ENCODE measurements around the gene SBF2.

Gene SBF2

DNA sequence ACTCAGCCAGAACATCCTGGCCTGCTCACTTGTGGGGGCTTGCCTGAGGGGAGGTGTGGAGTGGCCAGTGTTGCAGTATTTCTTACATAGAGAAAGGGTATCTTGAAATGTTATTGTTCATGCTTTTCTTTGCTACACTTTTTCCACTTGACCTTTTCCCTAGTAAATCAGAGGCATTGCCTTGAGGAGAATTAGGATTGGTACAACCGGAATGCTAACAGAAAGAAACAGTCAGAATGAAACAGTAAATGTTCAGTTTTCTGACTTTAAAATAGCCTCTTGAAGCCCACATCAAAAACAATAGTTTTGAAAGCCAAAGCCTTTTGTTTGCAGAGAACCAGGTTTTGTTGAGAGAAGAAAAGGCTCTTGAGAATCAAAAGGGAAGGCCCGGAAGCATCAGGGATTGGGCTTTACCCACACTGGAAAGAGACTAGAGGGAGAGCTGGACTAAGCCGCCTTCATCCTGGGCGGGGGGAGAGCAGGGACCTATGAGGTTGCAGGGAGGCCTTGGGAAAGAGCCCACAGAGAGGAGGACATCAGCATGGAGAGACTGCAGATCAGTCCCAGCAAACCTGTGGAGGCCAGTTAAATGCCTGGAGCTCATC is 23.2 kb upstream of the SBF2 start:
- no peak for TF ChIP-seq CTCF (IDR thresholded peaks at IDR 0.05; ENCODE audit: borderline replicate concordance, insufficient read depth, low read depth, low read length)
- peak overlapping the region; percentile 5 for H3K4me3 ChIP-seq (ENCODE audit: low read depth, low read length)

- H3K4me3 ChIP-seq (ENCODE audit: low read depth, low read length), result no peak overlapping the region
- TF ChIP-seq CTCF (IDR thresholded peaks at IDR 0.05; ENCODE audit: borderline replicate concordance, insufficient read depth, low read depth, low read length), result no peak
Observed at GRCh38 chr11:10315083-10315482, 21.1 kb upstream of the SBF2 start.

DNA sequence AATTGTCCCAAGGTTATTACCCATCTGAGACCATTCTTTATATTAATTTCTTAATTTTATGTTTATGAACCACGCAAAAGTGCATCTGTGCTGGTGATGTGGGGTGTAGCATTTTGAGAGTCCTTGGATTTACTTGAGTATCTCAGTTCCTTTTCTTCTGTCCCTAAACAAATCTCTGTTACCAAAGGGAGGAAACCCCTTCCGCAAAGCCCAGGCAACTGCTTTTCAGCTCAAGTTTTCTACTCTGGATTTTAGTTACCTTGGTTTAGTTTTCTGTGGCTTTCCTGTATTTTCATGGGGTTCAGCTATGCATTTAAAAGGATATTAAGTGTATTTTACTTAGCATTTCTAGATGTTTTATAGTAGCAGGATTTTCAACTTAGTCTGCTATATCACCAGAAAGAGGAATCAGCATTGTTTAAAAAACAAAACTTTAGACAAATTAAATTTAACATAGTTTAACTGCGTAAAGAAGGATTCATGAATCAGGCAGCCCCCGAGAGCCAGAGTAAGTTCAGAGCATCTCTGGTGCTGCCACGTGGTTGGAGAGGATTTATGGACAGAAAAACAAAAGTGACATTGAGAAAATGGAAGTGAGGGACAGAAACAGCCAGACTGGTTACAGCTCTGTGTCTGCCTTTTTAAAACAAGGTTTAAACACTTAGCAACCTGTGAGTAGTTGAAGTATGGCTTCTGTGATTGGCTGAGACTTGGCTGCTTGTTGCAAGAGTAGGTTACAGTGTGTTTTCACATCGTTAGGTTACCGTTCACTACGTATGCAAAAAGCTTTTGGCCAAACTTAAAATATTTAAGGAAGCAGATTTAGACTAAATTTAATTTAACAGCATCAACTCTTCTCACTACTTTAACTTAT is 20.4 kb upstream of the SBF2 start:
- H3K4me3 ChIP-seq (ENCODE audit: low read depth, low read length), result no peak overlapping the region
- no peak for TF ChIP-seq CTCF (IDR thresholded peaks at IDR 0.05; ENCODE audit: borderline replicate concordance, insufficient read depth, low read depth, low read length)

DNA sequence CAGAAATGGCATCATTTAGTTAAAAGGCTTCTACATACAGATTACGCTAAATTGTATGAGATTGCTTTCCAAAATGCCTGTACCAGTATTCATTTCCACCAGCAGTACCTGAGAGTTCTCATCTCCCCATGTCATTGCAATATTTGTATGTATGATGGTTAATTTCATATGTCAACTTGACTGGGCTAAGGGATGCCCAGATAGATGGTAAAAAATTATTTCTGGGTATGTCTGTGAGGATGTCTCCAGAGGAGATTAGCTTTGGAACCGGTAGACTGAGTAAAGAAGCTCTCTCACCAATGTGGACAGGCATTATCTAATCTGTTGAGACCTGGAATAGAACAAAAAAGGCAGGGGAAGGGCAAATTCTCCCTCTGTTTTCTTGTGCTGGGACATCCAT is 17.8 kb upstream of the SBF2 start:
- no peak for TF ChIP-seq CTCF (IDR thresholded peaks at IDR 0.05; ENCODE audit: borderline replicate concordance, insufficient read depth, low read depth, low read length)
- no peak overlapping the region for H3K4me3 ChIP-seq (ENCODE audit: low read depth, low read length)

DNA sequence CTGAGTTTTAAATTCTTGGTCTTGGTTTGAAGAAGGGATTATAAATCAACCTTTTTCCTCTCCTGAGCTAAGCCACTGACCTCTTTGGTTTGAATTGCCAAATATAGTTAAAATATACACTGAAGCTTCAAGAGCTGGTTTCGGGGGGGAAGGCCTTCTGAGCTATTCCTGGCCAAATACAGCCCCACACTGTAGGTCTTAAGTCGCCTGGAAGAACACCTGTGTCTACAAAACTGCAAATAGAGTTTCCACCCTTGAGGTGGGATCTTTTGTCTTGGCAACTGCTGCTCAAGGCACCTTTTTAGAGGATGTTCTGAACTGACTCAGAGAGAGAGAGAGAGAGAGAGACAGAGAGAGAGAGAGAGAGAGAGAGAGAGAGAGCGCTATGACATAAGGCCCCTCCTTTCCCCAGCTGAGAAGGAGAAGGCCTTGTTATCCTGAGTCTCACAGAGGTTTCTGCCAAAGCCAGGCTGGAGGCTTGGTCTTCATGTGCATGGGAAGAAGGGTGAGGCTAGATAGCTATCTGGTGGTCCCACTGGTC is 16.4 kb upstream of the SBF2 start:
- no peak for TF ChIP-seq CTCF (IDR thresholded peaks at IDR 0.05; ENCODE audit: borderline replicate concordance, insufficient read depth, low read depth, low read length)
- H3K4me3 ChIP-seq (ENCODE audit: low read depth, low read length), result no peak overlapping the region

- no peak overlapping the region for H3K4me3 ChIP-seq (ENCODE audit: low read depth, low read length)
- TF ChIP-seq CTCF (IDR thresholded peaks at IDR 0.05; ENCODE audit: borderline replicate concordance, insufficient read depth, low read depth, low read length), result no peak
Observed at GRCh38 chr11:10309163-10310093, 15.4 kb upstream of the SBF2 start.
